ENCODE measurements around the gene SUGP1. TPM values are rescaled to one million over a fixed set of nuclear protein-coding genes. Genes with fewer than 3 reads are reported as not detected.
"Not testable (repeated sequence)": the region's sequence is repeated elsewhere in the genome, so short reads cannot be mapped to it uniquely, and the experiment has no call there.

The SUGP1 gene
- total RNA-seq, 2 experiments from 2014 or later = 42.8 to 51.3 TPM

DNA sequence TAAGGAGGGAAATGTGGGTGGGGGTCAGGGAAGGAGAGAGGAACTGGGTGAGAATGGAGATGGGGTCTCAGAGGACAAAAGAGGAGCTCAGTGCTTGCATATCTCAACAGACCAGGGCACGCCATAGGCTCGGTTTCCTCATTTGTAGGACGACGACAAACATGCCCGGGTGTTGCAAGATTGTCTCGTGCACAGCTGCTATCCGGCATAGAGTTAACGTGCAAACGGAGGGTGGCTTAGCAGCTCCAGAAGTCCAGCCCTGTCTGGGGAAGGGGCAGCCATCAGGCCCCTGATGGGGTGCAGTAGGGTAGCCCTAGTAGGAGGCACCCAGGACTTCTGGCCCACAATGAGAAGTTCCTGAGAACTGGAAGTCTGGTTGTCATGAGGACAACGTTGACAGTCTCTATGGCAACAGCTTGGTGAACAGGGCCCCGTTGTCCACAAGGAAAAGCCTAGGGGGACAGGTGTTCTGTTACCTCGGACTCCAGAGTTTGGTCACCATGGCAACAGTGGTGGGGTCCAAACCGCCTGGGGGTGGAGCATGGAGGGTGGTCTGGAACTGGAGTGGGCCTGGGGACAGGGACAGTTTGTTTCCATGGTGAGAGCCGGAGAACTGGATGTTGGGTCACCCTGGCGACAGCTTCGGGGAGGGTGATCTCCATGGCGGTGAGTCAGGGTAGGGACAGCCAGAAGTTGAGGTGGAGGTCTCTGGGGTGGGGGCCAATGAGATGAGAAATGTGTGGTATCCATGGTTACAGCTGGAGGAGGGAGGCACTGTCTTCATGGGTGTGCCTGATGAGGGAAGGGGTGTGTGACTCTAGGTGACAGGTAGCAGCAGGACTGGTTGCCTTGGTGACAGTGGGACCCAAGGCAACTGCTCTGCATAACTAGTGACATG, 64.0 kb downstream of the SUGP1 start:
- TF ChIP-seq, protein P1, sequence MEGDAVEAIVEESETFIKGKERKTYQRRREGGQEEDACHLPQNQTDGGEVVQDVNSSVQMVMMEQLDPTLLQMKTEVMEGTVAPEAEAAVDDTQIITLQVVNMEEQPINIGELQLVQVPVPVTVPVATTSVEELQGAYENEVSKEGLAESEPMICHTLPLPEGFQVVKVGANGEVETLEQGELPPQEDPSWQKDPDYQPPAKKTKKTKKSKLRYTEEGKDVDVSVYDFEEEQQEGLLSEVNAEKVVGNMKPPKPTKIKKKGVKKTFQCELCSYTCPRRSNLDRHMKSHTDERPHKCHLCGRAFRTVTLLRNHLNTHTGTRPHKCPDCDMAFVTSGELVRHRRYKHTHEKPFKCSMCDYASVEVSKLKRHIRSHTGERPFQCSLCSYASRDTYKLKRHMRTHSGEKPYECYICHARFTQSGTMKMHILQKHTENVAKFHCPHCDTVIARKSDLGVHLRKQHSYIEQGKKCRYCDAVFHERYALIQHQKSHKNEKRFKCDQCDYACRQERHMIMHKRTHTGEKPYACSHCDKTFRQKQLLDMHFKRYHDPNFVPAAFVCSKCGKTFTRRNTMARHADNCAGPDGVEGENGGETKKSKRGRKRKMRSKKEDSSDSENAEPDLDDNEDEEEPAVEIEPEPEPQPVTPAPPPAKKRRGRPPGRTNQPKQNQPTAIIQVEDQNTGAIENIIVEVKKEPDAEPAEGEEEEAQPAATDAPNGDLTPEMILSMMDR (IDR thresholded peaks at IDR 0.05) = no peak
- ATAC-seq (no peak), DNase-seq (no peak)
- Mint-ChIP-seq H3K9me3 (no peaks in the 10 kb centered on the region), H3K27me3 (peaks cover 42% of the 10 kb centered on the region), H3K27ac (no peak overlapping the region), H3K4me1 (ENCODE audit: low read depth) (peaks cover 10% of the 10 kb centered on the region), H3K36me3 (ENCODE audit: low read depth) (no peaks in the 10 kb centered on the region), H3K4me3 (no peak overlapping the region)
- ChIA-PET CTCF (no interaction called here), POLR2A (interaction anchor here (0.6 to 0.8 kb wide), 2 partner anchors 59 to 149 kb away, joined by 3 read pairs; no protein-coding TSS in a partner anchor)
- intact Hi-C loops (cut with micrococcal nuclease) = no loop called here

DNA sequence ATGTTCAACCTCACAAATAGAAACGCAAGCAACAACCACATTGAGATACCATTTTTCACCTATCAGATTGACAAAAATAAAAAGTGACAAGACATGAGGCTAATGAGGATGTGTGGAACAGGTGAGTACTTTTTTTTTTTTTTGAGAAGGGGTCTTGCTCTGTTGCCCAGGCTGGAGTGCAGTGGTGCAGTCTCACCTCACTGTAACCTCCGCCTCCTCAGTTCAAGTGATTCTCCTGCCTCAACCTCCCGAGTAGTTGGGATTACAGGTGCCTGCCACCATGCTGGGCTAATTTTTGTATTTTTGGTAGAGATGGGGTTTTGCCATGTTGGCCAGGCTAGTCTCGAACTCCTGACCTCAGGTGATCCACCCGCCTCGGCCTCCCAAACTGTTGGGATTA, 66.9 kb downstream of the SUGP1 start:
- H3K9me3 Mint-ChIP-seq; H3K4me1 Mint-ChIP-seq (ENCODE audit: low read depth); H3K36me3 Mint-ChIP-seq (ENCODE audit: low read depth); intact Hi-C loops (cut with micrococcal nuclease); H3K27ac Mint-ChIP-seq; ATAC-seq; DNase-seq; CTCF ChIA-PET; POLR2A ChIA-PET; H3K4me3 Mint-ChIP-seq: not testable (repeated sequence)
- H3K27me3 Mint-ChIP-seq = peaks cover 38% of the 10 kb centered on the region

DNA sequence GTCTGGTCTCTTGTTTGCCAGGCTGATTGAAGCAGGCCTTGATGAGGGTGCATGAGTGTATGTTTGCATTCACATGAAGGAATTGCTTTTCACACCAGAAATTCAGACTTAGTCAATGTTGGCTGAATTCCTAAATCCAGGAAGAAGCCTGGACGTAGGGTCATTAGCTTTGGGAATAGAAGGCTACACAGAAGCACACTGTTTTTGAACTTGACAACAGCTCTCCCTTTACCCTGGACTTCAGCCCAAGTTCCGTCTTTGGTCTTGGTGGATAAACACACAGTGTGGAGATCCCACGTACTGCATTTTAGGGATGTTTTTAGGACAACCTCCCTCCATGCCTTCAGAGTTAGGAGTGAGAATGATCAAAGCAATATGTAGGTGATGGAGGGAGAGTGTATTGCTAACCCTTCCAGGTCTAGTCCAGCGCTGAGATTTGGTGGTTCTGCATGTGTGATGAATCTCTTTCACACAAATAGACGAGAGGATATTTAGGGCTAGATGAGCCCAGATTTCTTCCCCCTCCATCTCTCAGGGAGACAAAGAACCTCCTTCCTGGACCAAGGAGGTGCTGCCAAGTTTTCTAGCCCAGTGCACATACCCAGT, 70.0 kb downstream of the SUGP1 start:
- Mint-ChIP-seq H3K4me3 (no peak overlapping the region), H3K27me3 (peaks cover 25% of the 10 kb centered on the region), H3K27ac (no peak overlapping the region), H3K36me3 (ENCODE audit: low read depth) (no peaks in the 10 kb centered on the region), H3K4me1 (ENCODE audit: low read depth) (no peaks in the 10 kb centered on the region), H3K9me3 (no peaks in the 10 kb centered on the region)
- no peak for ATAC-seq
- TF ChIP-seq, protein P1 (IDR thresholded peaks at IDR 0.05) = no peak
- intact Hi-C loops (cut with micrococcal nuclease) = no loop called here
- ChIA-PET CTCF (no interaction called here), POLR2A (interaction anchor here (0.6 kb wide), 1 partner anchor 70 kb away, joined by 3 read pairs; the partner anchor contains the start of gene SUGP1)
- no peak for DNase-seq

DNA sequence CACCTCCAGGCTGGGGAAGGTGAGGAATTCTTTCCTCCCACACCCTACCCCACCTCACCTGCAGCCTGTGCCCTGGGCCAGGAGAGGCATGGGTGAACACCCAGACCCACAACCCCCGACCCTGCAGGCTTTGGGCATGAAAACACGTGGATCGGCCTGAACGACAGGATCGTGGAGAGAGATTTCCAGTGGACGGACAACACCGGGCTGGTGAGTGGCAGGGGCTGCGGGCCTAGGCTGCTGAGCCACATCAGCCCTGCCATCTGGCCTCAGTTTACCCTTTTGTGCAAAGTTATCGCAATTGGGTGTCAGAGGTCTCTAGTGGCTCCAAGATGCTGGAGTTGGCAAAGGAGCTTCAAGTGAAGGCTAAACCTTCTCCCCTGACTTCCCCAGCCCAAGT, 79.8 kb downstream of the SUGP1 start:
- Mint-ChIP-seq H3K4me3 (no peak overlapping the region), H3K27ac (no peak overlapping the region), H3K36me3 (ENCODE audit: low read depth) (peaks cover 2% of the 10 kb centered on the region), H3K9me3 (peaks cover 8% of the 10 kb centered on the region), H3K27me3 (peaks cover 10% of the 10 kb centered on the region), H3K4me1 (ENCODE audit: low read depth) (no peaks in the 10 kb centered on the region)
- TF ChIP-seq, protein P1 (IDR thresholded peaks at IDR 0.05) = no peak
- intact Hi-C loops (cut with micrococcal nuclease) = no loop called here
- ATAC-seq = no peak
- POLR2A ChIA-PET = no interaction called here
- CTCF ChIA-PET = no interaction called here
- DNase-seq = no peak

DNA sequence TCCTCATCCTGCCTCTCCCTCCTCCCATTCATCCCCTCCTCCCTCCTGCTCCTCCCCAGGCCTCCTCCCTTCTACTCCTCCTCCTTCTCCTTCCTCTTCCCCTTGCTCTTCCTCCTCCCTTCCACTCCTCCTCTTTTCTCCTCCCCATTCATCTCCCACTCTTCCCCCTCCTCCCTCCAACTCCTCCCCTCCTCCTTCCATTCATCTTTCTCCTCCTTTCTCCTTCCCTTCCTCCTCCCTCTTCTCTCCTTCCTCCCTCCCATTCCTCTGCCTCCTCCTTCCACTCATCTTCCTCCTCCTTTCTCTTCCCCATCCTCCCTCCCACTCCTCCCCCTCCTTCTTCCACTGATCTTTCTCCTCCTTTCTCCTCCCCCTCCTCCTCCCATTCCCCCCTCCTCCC, 80.6 kb downstream of the SUGP1 start:
- intact Hi-C loops (cut with micrococcal nuclease) = no loop called here
- H3K4me1 Mint-ChIP-seq (ENCODE audit: low read depth) = no peaks in the 10 kb centered on the region
- no peak overlapping the region for H3K4me3 Mint-ChIP-seq
- peaks cover 2% of the 10 kb centered on the region for H3K36me3 Mint-ChIP-seq (ENCODE audit: low read depth)
- H3K9me3 Mint-ChIP-seq = peaks cover 8% of the 10 kb centered on the region
- CTCF ChIA-PET = no interaction called here
- TF ChIP-seq, protein P1 (IDR thresholded peaks at IDR 0.05) = no peak
- H3K27ac Mint-ChIP-seq = no peak overlapping the region
- POLR2A ChIA-PET = no interaction called here
- ATAC-seq = no peak
- peaks cover 10% of the 10 kb centered on the region for H3K27me3 Mint-ChIP-seq
- no peak for DNase-seq

Measured in activated CD8-positive, alpha-beta T cell treated with anti-CD3 and anti-CD28 coated beads for 36 hours (primary cell).